ENCODE data around the gene PDGFRB.

The PDGFRB gene

GRCh38 chr5:150197476-150197875 is 41.8 kb upstream of the PDGFRB start:
- TF ChIP-seq CTCF (IDR thresholded peaks at IDR 0.05): no peak
- Histone ChIP-seq H3K9me3 (ENCODE audit: control insufficient read depth, low read length) (no peaks in the 10 kb centered on the region), H3K4me1 (no peaks in the 10 kb centered on the region), H3K79me2 (no peaks in the 10 kb centered on the region), H3K4me3 (ENCODE audit: low read depth, low read length) (no peak overlapping the region), H3K27me3 (ENCODE audit: control insufficient read depth, insufficient read depth, low read length) (no peaks in the 10 kb centered on the region), H2AFZ (no peak overlapping the region), H3K27ac (no peak overlapping the region), H3K36me3 (ENCODE audit: control insufficient read depth, insufficient read depth, low read length) (no peaks in the 10 kb centered on the region), H3K9ac (no peak overlapping the region), H3K4me2 (ENCODE audit: low read length) (no peak overlapping the region)

- no peak overlapping the region for H3K4me2 ChIP-seq (ENCODE audit: low read length)
- H3K4me1 ChIP-seq: no peaks in the 10 kb centered on the region
- H3K9me3 ChIP-seq (ENCODE audit: control insufficient read depth, low read length): no peaks in the 10 kb centered on the region
- H3K36me3 ChIP-seq (ENCODE audit: control insufficient read depth, insufficient read depth, low read length): no peaks in the 10 kb centered on the region
- no peak overlapping the region for H2AFZ ChIP-seq
- TF ChIP-seq CTCF (IDR thresholded peaks at IDR 0.05): no peak
- no peak overlapping the region for H3K4me3 ChIP-seq (ENCODE audit: low read depth, low read length)
- H3K27ac ChIP-seq: no peak overlapping the region
- H3K27me3 ChIP-seq (ENCODE audit: control insufficient read depth, insufficient read depth, low read length): no peaks in the 10 kb centered on the region
- no peak overlapping the region for H3K9ac ChIP-seq
- no peaks in the 10 kb centered on the region for H3K79me2 ChIP-seq
Measured at GRCh38 chr5:150196986-150197385, 41.3 kb upstream of the PDGFRB start.

- no peaks in the 10 kb centered on the region for H3K9me3 ChIP-seq (ENCODE audit: control insufficient read depth, low read length)
- H3K27me3 ChIP-seq (ENCODE audit: control insufficient read depth, insufficient read depth, low read length): no peaks in the 10 kb centered on the region
- no peak overlapping the region for H3K9ac ChIP-seq
- no peak overlapping the region for H3K4me3 ChIP-seq (ENCODE audit: low read depth, low read length)
- H3K4me1 ChIP-seq: no peaks in the 10 kb centered on the region
- H3K27ac ChIP-seq: no peak overlapping the region
- no peak overlapping the region for H3K4me2 ChIP-seq (ENCODE audit: low read length)
- no peaks in the 10 kb centered on the region for H3K79me2 ChIP-seq
- no peak overlapping the region for H2AFZ ChIP-seq
- H3K36me3 ChIP-seq (ENCODE audit: control insufficient read depth, insufficient read depth, low read length): no peaks in the 10 kb centered on the region
- TF ChIP-seq CTCF (IDR thresholded peaks at IDR 0.05): no peak
Measured at GRCh38 chr5:150196514-150196913, 40.9 kb upstream of the PDGFRB start.

DNA sequence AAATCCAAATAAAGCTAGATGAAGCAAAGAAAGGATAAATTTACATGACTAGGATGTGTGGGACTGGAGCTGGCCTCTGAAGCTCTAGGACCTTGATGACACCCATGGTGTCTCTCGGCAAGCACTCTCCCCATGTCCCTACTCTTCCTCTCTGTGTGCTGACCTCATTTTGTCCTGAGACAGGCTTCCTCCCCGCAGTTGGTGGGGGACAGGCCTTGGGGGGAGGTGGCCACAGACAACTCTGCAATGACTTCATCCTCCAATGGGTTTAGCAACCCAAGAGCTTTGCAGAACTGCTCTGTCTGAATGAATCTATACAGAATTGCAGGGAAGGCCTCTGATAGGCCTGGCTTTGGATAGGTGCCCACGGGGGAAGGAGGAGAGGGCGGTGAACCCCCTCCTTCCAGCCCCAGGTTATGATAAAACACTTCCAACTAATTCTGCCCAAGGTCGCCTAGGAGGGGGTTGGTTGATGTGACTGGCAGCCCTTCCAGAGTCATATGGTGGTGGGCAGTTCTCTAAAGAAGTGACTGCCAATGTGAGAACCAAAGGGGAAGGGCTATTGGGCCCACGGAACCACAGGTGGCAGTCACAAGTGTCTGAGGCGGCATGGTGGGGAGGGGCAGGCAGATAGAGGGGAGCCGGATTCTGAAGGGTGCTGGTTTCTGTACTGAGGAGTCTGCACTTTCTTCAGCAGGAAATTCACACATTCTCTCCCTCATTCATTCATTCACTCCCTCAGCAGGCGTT is 40.3 kb upstream of the PDGFRB start:
- no peak overlapping the region for H3K4me2 ChIP-seq (ENCODE audit: low read length)
- H3K9ac ChIP-seq: no peak overlapping the region
- H3K27ac ChIP-seq: no peak overlapping the region
- no peaks in the 10 kb centered on the region for H3K36me3 ChIP-seq (ENCODE audit: control insufficient read depth, insufficient read depth, low read length)
- no peak overlapping the region for H3K4me3 ChIP-seq (ENCODE audit: low read depth, low read length)
- H2AFZ ChIP-seq: no peak overlapping the region
- TF ChIP-seq CTCF (IDR thresholded peaks at IDR 0.05): no peak
- H3K27me3 ChIP-seq (ENCODE audit: control insufficient read depth, insufficient read depth, low read length): no peaks in the 10 kb centered on the region
- no peaks in the 10 kb centered on the region for H3K9me3 ChIP-seq (ENCODE audit: control insufficient read depth, low read length)
- H3K4me1 ChIP-seq: no peaks in the 10 kb centered on the region
- no peaks in the 10 kb centered on the region for H3K79me2 ChIP-seq

- Histone ChIP-seq H3K27ac (no peak overlapping the region), H3K9me3 (ENCODE audit: control insufficient read depth, low read length) (no peaks in the 10 kb centered on the region), H3K36me3 (ENCODE audit: control insufficient read depth, insufficient read depth, low read length) (no peaks in the 10 kb centered on the region), H3K27me3 (ENCODE audit: control insufficient read depth, insufficient read depth, low read length) (peaks cover 10% of the 10 kb centered on the region), H3K79me2 (no peaks in the 10 kb centered on the region), H3K4me3 (ENCODE audit: low read depth, low read length) (no peak overlapping the region), H3K4me2 (ENCODE audit: low read length) (no peak overlapping the region), H2AFZ (no peak overlapping the region), H3K9ac (no peak overlapping the region), H3K4me1 (peaks cover 3% of the 10 kb centered on the region)
- TF ChIP-seq CTCF (IDR thresholded peaks at IDR 0.05): no peak
Measured at GRCh38 chr5:150192462-150192861, 36.8 kb upstream of the PDGFRB start.

All from parathyroid adenoma (tissue), 2 donors.